ENCODE measurements around the gene DEPP1. TPM values are rescaled to one million over a fixed set of nuclear protein-coding genes. Genes with fewer than 3 reads are reported as not detected.

DEPP1 gene
- total and polyA plus RNA-seq, 2 of the 13 experiments (the other 11 are each of a cell fraction or from before 2014, with no cell fraction given): 14.8 to 270 TPM

GRCh38 chr10:44978570-44979280, at the start of gene DEPP1 (continued):
- TF ChIP-seq JUNB (CRISPR knock-in tag; IDR thresholded peaks at IDR 0.05; ENCODE audit: borderline replicate concordance) (no peak), RAD21 (CRISPR knock-in tag; IDR thresholded peaks at IDR 0.05) (peak; percentile 56), ZSCAN12 (CRISPR knock-in tag; IDR thresholded peaks at IDR 0.05) (no peak), HNF1B (CRISPR knock-in tag; IDR thresholded peaks at IDR 0.05) (peak; percentile 92), TARDBP (CRISPR knock-in tag; IDR thresholded peaks at IDR 0.05) (peak; percentile 94), TCF7L2 (IDR thresholded peaks at IDR 0.05; ENCODE audit: low read depth, low read length) (no peak), ZZZ3 (CRISPR knock-in tag; IDR thresholded peaks at IDR 0.05; ENCODE audit: borderline replicate concordance) (no peak), RFX3 (CRISPR knock-in tag; IDR thresholded peaks at IDR 0.05) (peak; percentile 52), ZSCAN5A (CRISPR knock-in tag; IDR thresholded peaks at IDR 0.05; ENCODE audit: borderline replicate concordance) (no peak), FOXO1 (CRISPR knock-in tag; IDR thresholded peaks at IDR 0.05) (peak; percentile 99), PHB2 (IDR thresholded peaks at IDR 0.05; ENCODE audit: partially characterized antibody) (no peak), NFKB2 (CRISPR knock-in tag; IDR thresholded peaks at IDR 0.05; ENCODE audit: borderline replicate concordance) (peak; percentile 76), ZNF33A (CRISPR knock-in tag; IDR thresholded peaks at IDR 0.05; ENCODE audit: borderline replicate concordance) (no peak), BORCS8-MEF2B (CRISPR knock-in tag; IDR thresholded peaks at IDR 0.05) (peak; percentile 71), ZNF274 (CRISPR knock-in tag; IDR thresholded peaks at IDR 0.05) (peak; percentile 83), ZUFSP (CRISPR knock-in tag; IDR thresholded peaks at IDR 0.05; ENCODE audit: borderline replicate concordance) (no peak), ZNF672 (CRISPR knock-in tag; IDR thresholded peaks at IDR 0.05) (no peak), ARNT (IDR thresholded peaks at IDR 0.05) (no peak), U2AF2 (IDR thresholded peaks at IDR 0.05; ENCODE audit: low read depth, low read length) (no peak), ZFX (CRISPR knock-in tag; IDR thresholded peaks at IDR 0.05; ENCODE audit: low read depth) (no peak; the same call in 1 of the 2 replicates), AKNA (CRISPR knock-in tag; IDR thresholded peaks at IDR 0.05; ENCODE audit: borderline replicate concordance) (no peak; the same call in 1 of the 2 replicates)
